SHP77 (cell line): ENCODE data around the gene TAOK3.
"Not testable (repeated sequence)": the region's sequence is repeated elsewhere in the genome, so short reads cannot be mapped to it uniquely, and the experiment has no call there.

Source experiments
- DNase-seq, 2 experiments: peaks; one replicate each; lab custom pipeline; 2025; lab: John Stamatoyannopoulos, UW

Gene TAOK3

DNA sequence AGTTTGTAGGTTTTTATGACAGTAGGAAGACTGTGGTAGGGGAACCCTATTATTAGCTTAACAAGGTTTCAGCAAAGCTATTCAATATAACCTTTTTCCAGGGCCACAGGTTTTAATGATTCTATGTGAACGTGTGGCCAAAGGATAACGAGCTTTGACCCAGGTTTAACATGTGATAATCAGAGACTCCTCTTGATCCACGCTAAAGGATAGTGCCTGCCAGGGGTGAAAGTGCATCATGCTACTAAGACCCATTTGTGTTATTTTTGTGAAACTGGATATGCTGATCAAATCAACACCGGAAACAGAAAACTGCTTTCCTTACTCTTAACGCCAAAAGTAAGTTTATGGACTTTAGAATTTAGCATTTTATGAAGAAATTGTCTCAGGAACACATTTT is 909 bp upstream of the TAOK3 start:
- peak; percentile 5 to 19 for DNase-seq

DNA sequence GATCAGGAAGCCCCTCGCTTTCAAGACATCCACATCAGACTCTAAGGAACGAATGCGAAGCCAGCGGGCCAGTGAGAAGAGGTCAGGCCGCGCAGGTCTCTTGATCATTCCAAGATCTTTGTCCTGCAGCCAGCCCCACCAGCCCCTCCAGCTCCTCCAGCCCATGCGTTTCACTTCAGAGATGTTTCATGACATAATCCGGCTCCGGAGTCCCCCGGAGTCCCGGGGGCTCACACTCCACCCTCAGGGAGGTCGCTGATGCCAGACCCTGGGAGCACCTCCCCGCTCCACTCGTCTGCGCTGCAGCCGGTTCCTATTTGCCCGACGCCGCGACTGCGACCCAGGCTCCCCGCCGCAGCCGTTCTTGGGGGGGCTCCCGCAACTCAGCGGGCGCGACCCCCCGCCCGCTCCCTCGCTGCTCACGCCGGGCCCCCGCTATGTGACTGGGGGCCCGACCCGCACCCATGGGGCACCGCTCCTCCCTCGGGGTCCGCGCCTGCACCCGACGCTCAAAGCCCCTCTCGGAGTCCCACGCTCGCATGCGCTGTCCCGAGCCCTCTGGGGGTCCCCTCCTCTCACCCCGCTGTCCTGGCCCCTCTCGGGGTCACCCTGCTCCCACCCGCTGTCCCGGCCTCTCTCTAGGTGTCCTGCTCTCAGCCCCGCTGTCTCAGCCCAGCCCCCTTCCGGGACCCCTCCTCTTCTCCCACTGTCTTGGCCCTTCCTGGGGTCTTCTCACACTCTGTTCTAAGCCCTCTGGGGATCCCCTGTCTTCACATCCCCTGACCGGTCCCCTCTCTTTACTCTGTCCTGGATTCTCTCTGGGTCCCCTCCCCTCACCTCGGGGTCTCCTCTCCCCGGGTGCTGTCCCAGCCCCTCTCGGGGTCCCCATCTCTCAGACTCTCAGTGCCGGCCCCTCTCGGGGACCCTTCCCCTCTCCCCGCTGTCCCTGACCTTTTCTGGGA is 1.1 kb downstream of the TAOK3 start:
- no peak for DNase-seq

DNA sequence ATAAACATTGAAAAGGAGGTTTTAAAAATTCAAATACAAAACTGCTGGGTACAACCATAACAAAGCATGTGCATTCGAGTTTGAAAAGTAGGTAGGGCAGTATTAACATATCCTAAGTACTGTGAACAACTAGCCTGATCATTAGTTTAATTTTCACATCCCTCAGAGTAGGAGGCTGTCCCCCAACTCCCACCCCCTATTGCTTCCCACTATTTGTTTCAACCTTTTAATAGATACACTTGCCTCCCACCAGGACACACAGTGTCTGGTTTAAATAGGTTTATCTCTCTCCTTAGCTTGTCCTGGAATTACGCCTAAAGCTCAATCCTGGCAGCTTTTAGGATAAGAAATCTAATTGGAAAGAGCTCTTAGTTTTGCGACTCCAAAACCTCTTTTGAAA is 2.1 kb downstream of the TAOK3 start:
- no peak for DNase-seq

DNA sequence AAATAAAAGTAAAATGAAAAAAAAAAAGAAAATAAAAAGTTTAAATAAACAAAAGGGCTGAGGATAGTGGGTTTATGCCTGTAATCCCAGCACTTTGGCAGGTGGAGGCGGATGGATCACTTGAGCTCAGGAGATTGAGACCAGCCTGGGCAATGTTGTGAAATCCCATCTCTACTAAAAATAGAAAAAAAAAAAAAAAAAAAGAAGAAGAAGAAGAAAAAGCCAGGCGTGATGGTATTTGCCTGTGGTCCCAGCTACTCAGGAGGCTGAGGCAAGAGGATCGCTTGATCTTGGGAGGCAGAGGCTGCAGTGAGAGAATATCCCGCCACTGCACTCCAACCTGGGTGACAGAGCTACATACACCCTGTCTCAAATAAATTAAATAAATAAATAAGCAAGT is 3.9 kb downstream of the TAOK3 start:
- DNase-seq, result no peak

DNA sequence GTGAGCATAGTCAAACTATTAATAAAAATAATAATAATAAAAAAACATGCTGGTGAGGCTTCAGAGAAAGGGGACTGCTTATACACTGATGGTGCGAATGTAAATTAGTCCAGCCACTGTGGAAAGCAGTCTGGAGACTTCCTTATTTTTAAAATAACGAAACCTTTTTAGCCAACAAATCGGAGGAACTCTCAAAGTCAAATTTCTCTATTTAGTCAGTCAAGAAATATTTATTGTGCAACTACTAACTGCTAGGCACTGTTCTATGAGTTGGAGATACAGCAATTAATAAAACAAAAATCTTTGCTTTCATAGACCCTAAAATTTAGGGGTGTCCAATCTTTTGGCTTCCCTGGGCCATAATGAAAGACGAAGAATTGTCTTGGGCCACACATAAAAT is 10.8 kb downstream of the TAOK3 start:
- no peak for DNase-seq

DNA sequence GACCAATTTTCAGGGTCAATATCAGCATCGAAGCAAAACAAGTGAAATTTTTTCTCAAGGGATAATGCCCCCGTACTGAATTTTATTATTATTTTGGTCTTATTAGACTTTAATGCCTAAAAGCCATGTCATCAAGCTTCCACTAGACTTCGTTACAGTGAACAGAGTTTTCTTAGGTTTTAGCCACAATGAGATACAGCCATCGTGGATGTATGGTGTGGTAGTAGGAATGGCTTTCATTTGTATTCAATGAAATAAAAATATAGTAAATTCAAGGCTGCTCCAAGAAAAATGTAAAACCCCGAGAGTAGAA is 11.7 kb downstream of the TAOK3 start:
- no peak for DNase-seq

DNA sequence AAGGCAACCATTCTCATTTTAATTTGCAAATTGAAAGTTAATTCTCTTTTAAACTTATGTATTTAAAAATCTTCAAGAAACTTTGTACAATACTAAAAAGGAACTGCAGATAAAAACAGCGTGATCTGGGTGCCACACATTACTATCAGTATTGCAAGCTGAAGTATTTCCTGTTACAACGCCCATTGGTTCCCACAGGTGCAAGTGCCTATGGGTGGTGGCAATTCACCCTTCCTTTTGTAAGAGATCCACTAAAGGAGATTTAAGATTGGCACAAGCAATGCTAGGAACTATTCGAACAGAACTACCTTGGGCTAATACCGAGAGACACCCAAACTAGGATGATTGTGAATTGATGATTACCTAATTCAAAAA is 13.2 kb downstream of the TAOK3 start:
- no peak for DNase-seq

DNA sequence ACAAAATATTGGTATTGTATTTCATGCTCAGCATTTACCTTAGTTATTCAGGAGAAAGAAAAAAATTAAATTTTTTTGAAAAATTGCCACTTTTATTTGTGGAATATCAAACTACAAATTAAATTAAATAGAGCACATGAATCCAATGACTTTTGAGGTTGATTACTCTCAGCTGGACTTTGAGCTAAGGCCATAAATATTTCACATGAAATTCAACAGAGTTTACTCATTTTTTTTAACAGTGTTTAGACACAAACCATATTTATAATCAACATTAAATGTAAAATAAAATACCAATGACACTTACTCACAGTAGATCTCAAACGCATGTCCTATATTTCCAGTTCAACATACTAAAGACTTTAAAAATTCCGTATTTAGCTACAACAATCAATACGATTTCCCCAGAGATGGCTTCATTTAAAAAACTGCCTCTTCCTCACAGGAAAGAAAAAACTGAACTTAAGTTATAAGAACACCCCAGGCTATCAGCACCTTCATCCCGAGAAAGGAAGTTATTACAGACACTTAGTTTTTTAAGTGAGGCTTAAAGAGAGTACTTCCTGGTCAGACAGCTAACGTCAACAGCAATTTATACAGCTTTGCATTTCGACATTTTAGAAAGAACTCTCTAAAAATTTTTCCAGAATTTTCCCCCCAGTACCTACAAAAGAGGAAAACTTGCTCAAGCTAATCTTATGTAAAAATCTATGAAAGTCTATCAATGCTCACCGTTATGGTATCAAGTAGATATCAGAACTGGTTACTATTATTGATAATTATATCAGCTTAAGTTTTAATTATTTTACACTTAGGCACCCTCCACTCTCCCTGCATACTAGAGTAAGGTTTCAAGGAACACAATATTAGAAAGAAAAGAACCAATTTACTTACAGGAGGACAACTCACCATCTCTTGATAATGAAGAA is 13.8 kb downstream of the TAOK3 start:
- no peak for DNase-seq

DNA sequence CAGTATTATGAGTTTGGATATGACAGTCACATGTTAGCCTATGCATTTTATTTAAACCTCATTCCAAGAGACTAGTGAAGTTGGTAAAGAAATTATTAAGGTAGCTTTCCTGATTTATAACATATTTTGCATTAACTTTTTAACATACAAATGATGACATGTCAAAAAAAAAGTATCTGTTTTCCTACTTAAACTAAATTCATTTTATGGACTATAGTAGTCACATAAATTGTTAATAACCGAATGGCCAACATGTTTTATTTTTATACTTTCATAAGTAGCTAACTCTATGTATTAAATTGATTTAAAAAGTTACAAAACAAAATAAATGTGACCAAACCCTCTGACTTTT is 14.7 kb downstream of the TAOK3 start:
- no peak for DNase-seq

DNA sequence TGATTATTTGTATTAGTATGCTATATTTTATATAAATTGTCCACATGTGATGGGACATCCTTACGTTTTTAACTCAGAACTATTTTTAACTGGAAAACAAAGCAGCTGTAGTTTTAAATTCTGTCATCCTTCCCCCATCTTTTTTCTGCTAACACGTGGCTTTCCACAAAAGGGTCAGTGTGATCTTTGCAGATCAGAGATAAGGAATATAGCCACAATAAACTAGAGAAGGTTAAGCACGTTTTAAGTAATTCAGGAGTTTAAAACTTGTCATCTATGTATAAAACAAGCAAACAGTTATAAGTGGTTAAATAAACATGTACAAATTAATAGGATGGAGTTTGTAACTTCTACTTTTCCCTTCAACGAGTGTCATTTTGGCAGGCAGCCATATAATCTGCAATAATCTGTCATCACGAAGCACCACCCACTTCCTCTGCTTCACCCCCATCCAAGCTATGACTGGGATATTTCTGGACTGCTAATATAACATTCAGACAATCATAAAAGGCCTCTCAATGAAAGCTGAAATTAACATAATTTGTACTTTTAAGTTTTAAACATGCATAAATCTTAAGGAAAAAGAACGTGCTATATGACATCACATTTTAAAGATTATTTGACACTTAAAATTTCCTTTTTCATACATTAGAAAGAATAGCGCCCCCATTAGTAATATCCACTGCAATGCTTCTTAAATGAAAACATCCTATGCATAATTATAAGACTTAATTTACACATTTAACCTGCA is 15.3 kb downstream of the TAOK3 start:
- DNase-seq, result peak; percentile 9 to 49

DNA sequence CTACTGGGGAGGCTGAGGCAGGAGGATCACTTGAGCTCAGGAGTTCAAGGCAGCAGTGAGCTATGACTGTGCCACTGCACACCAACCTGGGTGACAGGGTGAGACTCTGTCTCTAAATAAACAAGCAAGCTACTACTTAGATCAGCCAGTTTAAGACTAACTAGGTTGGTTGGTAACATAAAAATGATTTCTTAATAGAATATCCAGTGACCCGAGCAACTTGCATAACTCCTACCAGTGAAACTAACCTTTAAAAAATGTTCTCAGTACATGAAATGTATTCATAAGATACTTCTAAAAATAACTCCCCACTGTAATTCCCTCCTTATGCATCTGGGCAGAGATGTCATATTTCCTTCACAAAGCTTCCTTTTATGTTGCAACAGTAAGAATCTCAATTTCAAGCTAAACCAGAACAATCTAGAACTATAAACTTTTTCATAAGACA is 15.9 kb downstream of the TAOK3 start:
- DNase-seq, result no peak

DNA sequence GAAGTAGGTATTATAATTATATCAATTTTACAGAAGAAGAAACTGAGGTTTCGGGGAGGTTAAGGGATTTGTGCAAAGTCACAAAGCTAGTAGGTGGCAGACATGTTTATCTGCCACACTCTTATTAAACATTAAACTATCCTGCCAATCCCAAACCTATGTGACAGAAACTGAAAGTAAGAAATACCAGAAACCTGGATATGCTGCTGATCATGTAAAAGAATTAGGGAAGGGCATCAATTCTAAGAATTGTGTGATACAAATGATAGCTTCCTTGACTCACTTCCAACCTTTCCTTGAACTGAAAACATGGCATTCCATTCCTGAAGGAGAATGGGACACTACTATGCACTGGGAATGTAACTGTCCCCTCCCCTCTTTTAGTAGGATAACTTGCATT is 16.9 kb downstream of the TAOK3 start:
- no peak for DNase-seq

DNA sequence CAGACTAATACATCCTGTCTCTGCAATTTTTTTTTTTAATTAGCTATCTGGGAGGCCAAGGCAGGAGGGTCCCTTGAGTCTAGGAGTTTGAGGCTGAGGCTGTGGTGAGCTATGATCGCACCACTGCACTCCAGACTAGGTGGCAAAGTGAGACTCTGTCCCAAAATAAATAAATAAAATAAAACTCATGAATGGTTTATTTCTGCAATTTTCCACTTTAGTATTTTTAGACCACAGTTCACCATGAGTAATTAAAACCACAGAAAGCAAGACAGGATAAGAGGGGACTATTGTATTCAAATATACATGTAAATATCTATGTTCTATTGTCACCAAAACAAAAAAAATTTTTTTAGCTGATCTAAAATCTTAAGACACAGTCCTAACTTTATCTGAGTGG is 17.8 kb downstream of the TAOK3 start:
- no peak for DNase-seq

DNA sequence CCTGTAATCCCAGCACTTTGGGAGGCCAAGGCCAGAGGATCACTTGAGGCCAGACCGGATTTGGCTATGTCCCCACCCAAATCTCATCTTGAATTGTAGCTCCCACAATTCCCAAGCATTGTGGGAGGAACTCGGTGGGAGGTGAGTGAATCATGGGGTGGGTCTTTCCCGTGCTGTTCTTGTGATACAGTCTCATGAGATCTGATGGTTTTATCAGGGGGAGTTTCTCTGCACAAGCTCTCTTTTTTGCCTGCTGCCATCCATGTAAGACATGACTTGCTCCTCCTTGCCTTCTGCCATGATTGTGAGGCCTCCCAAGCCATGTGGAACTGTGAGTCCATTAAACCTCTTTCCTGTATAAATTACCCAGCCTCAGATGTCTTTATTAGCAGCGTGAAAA is 18.2 kb downstream of the TAOK3 start:
- not testable (repeated sequence) for DNase-seq

DNA sequence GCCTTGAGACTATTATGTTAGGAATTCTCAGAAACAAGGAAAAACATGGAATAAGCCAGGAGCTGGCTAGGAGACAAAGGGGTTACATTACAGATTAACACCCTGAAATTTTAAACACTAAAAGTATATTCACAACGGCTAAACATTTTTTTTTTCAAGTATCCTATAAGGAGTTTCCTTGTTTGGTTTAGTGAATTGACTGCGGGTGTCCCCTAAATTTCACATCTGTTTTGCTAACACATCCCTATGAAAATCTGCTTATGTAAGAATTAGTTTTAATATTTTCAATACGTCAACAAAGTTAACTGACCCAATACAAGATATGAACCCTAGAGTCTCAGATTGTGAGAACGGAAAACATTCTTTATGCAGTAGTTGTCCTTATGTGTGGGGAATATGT is 19.0 kb downstream of the TAOK3 start:
- DNase-seq, result no peak

DNA sequence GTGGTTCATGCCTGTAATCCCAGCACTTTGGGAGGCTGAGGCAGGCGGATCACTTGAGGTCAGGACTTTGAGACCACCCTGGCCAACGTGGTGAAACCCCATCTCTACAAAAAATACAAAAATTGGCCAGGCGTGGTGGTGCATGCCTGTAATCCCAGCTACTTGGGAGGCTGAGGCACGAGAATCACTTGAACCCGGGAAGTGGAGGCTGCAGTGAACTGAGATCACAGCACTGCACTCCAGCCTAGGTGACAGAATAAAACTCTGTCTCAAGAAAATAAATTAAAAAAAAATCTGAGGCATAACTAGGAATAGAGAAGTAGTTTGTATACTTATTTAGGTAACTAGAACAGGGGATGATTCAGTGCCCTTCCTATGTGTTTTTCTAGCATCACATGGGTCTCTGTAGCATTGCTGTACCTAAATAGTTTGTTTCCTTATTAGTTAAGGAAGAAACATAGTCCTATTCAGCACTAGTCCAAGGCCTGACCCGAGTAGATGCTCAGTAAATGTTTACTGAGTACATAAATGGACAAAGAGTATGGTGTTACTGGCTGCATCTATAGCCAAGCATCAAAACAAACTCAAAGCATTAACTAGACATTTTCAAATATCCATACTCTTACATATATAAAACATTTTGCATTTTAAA is 21.7 kb downstream of the TAOK3 start:
- DNase-seq, result no peak

DNA sequence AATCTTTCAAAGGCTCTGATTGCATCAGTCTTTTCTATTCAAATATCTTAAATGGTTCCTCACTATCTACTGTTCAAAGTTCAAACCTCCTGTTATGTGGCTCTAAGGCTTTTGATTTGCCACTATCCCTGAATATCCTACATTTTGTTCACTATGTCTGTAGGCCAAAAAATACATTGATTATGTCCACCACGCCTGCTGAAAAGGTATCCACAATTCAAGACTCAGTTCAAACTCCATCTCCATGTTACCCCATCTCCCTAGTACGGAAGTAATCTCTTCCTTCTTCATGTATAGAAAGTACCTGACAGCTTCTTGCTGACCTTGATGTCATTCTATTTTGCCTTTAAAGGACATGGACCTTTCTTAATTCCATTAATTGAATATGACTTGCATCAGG is 24.8 kb downstream of the TAOK3 start:
- no peak for DNase-seq

DNA sequence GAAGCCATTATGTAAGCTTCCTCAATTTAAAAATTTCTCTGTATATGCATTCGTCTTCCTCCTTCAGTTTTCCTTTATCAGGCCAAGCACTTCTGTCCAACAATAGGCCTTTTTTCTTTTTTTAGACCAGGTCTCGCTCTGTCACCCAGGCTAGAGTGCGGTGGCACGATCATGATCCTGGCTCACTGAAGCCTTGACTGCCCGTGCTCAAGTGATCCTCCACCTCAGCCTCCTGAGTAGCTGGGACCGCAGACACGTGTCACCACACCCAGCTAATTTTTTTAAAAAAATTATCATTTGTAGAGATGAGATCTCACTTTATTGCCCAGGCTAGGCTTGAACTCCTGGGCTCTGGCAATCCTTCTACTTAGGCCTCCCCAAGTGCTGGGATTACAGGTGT is 25.8 kb downstream of the TAOK3 start:
- no peak for DNase-seq

DNA sequence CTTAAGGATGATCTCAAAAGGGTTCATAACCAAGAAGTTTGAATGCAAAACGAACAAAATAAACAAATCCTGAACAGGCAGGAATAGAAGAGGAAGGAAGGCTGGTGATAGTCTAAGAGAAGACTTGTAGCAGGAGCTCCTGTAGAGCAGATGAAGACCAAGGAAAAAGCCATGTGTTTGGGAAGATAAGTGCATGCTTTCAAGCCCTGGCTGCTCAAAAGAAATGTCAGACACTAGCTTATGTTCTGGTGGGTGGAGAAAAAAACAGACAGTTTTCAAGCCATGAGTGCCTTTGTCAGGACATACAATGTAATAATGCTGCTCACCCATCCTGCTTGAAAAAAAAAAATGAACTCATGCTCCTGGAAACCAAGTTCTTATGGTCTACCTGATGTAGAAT is 27.4 kb downstream of the TAOK3 start:
- DNase-seq, result no peak

DNA sequence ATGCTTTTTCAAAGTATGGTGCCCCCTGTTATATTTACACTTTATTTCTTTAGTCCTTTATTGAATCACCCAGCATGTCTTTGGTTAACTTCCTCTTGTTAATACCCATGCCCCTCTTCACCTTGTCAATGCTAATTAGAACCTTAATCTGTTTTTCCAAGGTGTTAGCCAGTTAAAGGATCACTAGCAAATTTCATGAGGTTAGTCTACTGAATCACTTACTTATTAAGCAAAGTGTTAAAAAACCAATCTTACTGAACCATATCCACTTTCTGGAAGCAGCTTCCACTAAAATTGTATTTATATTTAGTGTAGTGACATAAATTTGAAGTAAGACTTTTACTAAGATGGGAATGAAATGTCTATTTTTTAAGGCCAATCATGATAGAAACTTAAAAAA is 27.9 kb downstream of the TAOK3 start:
- DNase-seq, result no peak

DNA sequence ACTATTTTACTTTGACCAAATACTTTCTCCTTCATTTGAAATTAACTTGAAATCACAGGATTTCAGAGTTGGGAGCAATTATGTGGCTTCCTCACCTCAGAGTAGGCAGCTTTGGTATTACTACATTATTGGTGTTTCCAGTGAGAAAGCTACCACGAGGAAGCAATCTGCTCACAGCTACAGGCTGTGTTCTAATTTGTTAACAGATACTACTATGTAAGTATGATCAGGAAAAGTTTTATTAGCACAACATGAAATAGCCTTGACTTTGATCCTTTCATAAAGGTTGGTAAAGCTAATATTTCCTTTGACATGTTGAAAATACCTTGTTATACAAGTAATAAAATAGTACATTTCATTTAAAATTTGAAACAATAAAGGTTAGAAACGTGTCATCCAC is 30.6 kb downstream of the TAOK3 start:
- no peak for DNase-seq
